Spleen (tissue), 11 donors: ENCODE data around the gene PFKL. TPM values are rescaled to one million over a fixed set of nuclear protein-coding genes. Genes with fewer than 3 reads are reported as not detected.

Experiments
- DNase-seq: peaks from one replicate; pipeline ENCODE4 v3.0.0-alpha.2; 2020
- H3K27ac ChIP-seq, 8 donors: fragments of 200-600 bp; sonication (generic) in 7 of 8; 1 replicate in 4 of 8; 2 replicates in 4 of 8; pipeline versions ENCODE4 v1.5.0 to v1.8.0; 2016 to 2021; ENCODE audit warnings: inconsistent platforms in 4 of 8, mild to moderate bottlenecking in 4 of 8, moderate library complexity in 1 of 8
- H3K27me3 ChIP-seq, 7 donors: fragments of 200-600 bp; sonication (generic) in 6 of 7; replicated peaks in 1 of 7; 1 replicate in 4 of 7; 2 replicates in 3 of 7; pipeline versions ENCODE4 v1.5.0 to v1.8.0; 2016 to 2021; ENCODE audit warnings: inconsistent platforms in 3 of 7, mild to moderate bottlenecking in 1 of 7
- H3K36me3 ChIP-seq, 6 donors: fragments of 200-600 bp; sonication (generic) in 5 of 6; 1 replicate in 4 of 6; 2 replicates in 2 of 6; pipeline versions ENCODE4 v1.5.0 to v1.8.0; 2016 to 2021; ENCODE audit warnings: inconsistent platforms in 2 of 6
- H3K4me1 ChIP-seq, 6 donors: fragments of 200-600 bp; sonication (generic) in 5 of 6; 1 replicate in 3 of 6; 2 replicates in 3 of 6; pipeline versions ENCODE4 v1.5.0 to v1.8.0; 2016 to 2021; ENCODE audit warnings: inconsistent platforms in 3 of 6
- H3K4me3 ChIP-seq, 8 donors: fragments of 200-600 bp; sonication (generic) in 7 of 8; 1 replicate in 4 of 8; 2 replicates in 4 of 8; pipeline versions ENCODE4 v1.5.0 to v1.8.0; 2016 to 2021; ENCODE audit warnings: inconsistent platforms in 4 of 8, mild to moderate bottlenecking in 4 of 8, moderate library complexity in 2 of 8
- H3K9me3 ChIP-seq, 8 donors: fragments of 200-600 bp; sonication (generic) in 7 of 8; 1 replicate in 4 of 8; 2 replicates in 4 of 8; pipeline versions ENCODE4 v1.5.0 to v1.8.0; 2016 to 2021; ENCODE audit warnings: inconsistent platforms in 4 of 8
- CTCF ChIP-seq, 11 experiments: fragments of 200-600 bp in 7 of 11; fragments of 450-650 bp in 4 of 11; sonication (generic) in 4 of 11; IDR thresholded peaks in 8 of 11; conservative IDR thresholded peaks in 3 of 11; 1 replicate in 7 of 11; 2 replicates in 4 of 11; pipeline versions ENCODE4 v1.4.0 to v1.8.0; 2016 to 2021; ENCODE audit warnings: antibody characterized with exemption in 11 of 11, inconsistent platforms in 4 of 11, mild to moderate bottlenecking in 1 of 11
- POLR2A ChIP-seq, 3 donors: fragments of 450-650 bp; IDR thresholded peaks; one replicate each; pipeline ENCODE4 v1.5.1; 2017; ENCODE audit warnings: antibody characterized with exemption in 3 of 3, mild to moderate bottlenecking in 1 of 3
- POLR2AphosphoS5 ChIP-seq, 3 donors: sonication (generic); formaldehyde crosslinking; IDR thresholded peaks; one replicate each; pipeline ENCODE4 v1.5.1; 2017; ENCODE audit warnings: antibody characterized with exemption in 3 of 3
- WGBS, 5 donors: extraction: QIAGEN DNeasy Blood & Tissue Kit in 3 of 5; methylation state at CpG; one replicate each; pipeline versions ENCODE4 v1.1.5 to v1.1.7; 2013 to 2018; 5-methylcytosine and 5-hydroxymethylcytosine counted together
- intact Hi-C: fragments of 100-400 bp; cut with DNase I; formaldehyde crosslinking; loops from one replicate; pipeline ENCODE4 v1.15.0; 2023; ENCODE audit warnings: low total_unique reads
- polyA plus RNA-seq, 3 donors: library from polyadenylated mRNA; stranded (reverse); fragments of 200-250 nt; gene quantifications; one replicate each; pipeline ENCODE4 v1.2.1, GENCODE V29; 2013
- total RNA-seq, 7 donors: library from RNA; depleted of rRNA in 3 of 7; stranded (reverse); fragments of >200 nt in 3 of 7; fragmentation: NEBNext Ultra II Directional in 4 of 7; extraction: Animal tissue kit (Norgen Biotek cat#: 25700) in 4 of 7; gene quantifications; one replicate each; pipeline versions ENCODE4 v1.1.0 to v1.2.1, GENCODE V29; 2016 to 2021
- donor health status: healthy with polysubstance abuse.
- donor health status: DM: no; HTN: no; CAD: no; lungs with moderate emphysema.
- donor health status: DM: no; HTN: no; CAD: no.
- donor health status: Bipolar disorder and iron deficiency.
- donor health status: healthy.
- donor health status: DM: no; HTN: no; CAD: no.
- donor health status: DM: yes; HTN: yes; CAD: no.

PFKL gene
- total and polyA plus RNA-seq, 10 donors: 65.9 to 145 (median 112) TPM

GRCh38 chr21:44348861-44349260, 49.0 kb downstream of the PFKL start:
- no peak overlapping the region for H3K4me3 ChIP-seq
- H3K36me3 ChIP-seq: no peaks in the 10 kb centered on the region
- 95 to 97% (median 97%) methylated on average over 11 to 19 of the region's 19 CpGs for WGBS, 5 donors
- no peak for DNase-seq
- intact Hi-C loops: no loop called here
- H3K9me3 ChIP-seq: no peaks in the 10 kb centered on the region
- TF ChIP-seq CTCF (IDR thresholded peaks at IDR 0.05 in 8 of 11, conservative IDR thresholded peaks at IDR 0.05 in 3 of 11) (no peak), POLR2A (IDR thresholded peaks at IDR 0.05) (no peak)
- H3K27ac ChIP-seq: no peak overlapping the region
- peaks cover 4 to 49% (median 27%) of the 10 kb centered on the region in 7 donors for H3K27me3 ChIP-seq
- H3K4me1 ChIP-seq: peaks cover 19 to 51% (median 40%) of the 10 kb centered on the region in 6 donors

GRCh38 chr21:44349416-44349846, 49.6 kb downstream of the PFKL start:
- Histone ChIP-seq H3K27ac (no peak overlapping the region), H3K4me3 (peak overlapping the region in 1 of 8 donors; percentile 61), H3K9me3 (no peaks in the 10 kb centered on the region), H3K36me3 (no peaks in the 10 kb centered on the region), H3K27me3 (peaks cover 4 to 48% (median 27%) of the 10 kb centered on the region in 7 donors), H3K4me1 (peaks cover 25 to 56% (median 45%) of the 10 kb centered on the region in 6 donors)
- no peak for TF ChIP-seq CTCF (IDR thresholded peaks at IDR 0.05 in 8 of 11, conservative IDR thresholded peaks at IDR 0.05 in 3 of 11)
- no peak for TF ChIP-seq POLR2A (IDR thresholded peaks at IDR 0.05)
- 67 to 100% (median 83%) methylated on average over 6 to 12 of the region's 12 CpGs for WGBS, 5 donors
- intact Hi-C loops: no loop called here
- DNase-seq: no peak

DNA sequence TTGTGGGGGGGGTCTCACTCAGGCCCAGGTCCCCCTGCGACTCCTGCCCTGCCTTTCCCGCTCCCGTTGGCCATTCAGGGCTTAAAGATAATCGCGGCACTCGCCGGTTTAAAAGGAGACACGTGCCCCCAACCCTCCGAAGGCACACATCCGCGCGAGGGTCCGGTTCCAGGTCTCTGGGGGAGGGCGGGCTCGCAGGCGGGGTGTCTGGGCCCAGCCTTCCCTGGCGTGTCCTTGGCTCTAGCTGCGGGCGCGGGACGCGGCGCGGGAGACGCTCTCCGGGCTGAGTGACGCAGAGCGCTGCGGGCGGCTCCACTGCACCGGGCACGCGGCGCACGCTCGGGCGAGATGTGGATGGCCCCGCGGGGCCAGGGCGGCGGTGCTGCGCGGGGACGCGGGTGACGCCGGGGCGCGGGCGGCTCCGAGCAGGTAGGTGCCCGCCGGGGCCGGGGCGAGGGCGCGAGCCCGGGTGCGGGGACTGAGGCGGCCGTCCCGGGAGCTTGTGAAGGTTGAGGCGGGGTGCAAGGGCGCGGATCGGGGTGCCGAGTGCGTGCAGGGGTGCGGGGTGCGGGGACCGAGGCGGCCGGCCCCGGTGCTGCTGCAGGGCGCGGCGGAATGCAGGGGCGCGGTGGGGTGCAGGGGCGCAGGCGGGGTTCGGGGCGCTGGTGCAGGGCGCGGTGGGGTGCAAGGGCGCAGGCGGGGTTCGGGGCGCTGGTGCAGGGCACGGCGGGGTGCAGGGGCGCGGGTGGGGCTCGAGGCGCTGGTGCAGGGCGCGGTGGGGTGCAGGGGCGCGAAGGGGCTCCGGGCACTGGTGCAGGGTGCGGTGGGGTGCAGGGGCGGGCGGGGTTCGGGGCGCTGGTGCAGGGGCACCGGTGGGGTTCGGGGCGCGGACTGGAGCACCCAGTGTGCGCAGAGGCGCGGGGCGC, 50.3 kb downstream of the PFKL start:
- Histone ChIP-seq H3K4me3 (peak overlapping the region in 4 of 8 donors; percentile 19 to 61 (median 22)), H3K27me3 (peaks cover 4 to 41% (median 27%) of the 10 kb centered on the region in 7 donors), H3K36me3 (no peaks in the 10 kb centered on the region), H3K27ac (peak overlapping the region in 1 of 8 donors; percentile 21), H3K4me1 (peaks cover 25 to 59% (median 50%) of the 10 kb centered on the region in 6 donors), H3K9me3 (no peaks in the 10 kb centered on the region)
- TF ChIP-seq POLR2AphosphoS5 (IDR thresholded peaks at IDR 0.05) (peak in 1 of 3 donors; percentile 28), CTCF (IDR thresholded peaks at IDR 0.05 in 8 of 11, conservative IDR thresholded peaks at IDR 0.05 in 3 of 11) (no peak)
- WGBS, 5 donors: 16 to 31% (median 17%) methylated on average over 32 to 113 of the region's 113 CpGs
- DNase-seq: no peak
- intact Hi-C loops: no loop called here
